HL-60 (cell line): ENCODE data around the gene RSAD1.

Source experiments
- DNase-seq, 2 experiments: peaks; one replicate each; pipeline ENCODE4 v3.0.0-alpha.2; 2010 to 2020; ENCODE audit warnings: low read depth in 1 of 2, low spot score in 1 of 2
- H3K27ac ChIP-seq: fragments of 250-450 bp; sonication (Bioruptor Pico); replicated peaks from 2 replicates; pipeline ENCODE4 v1.5.1; 2020; ENCODE audit warnings: mild to moderate bottlenecking, moderate library complexity
- H3K27me3 ChIP-seq: fragments of 250-450 bp; sonication (Bioruptor Pico); 2 replicates; pipeline ENCODE4 v1.5.1; 2021; ENCODE audit warnings: mild to moderate bottlenecking, moderate library complexity; ENCODE audit not compliant: insufficient read depth, poor library complexity, severe bottlenecking
- H3K4me3 ChIP-seq: replicated peaks from 2 replicates; pipeline ENCODE4 v1.5.1; 2011; ENCODE audit warnings: mild to moderate bottlenecking, control low read depth, low read length; ENCODE audit not compliant: insufficient read depth
- CTCF ChIP-seq: IDR thresholded peaks from one replicate; pipeline ENCODE4 v1.5.1; 2011; ENCODE audit warnings: low read length, control low read depth, inconsistent platforms; ENCODE audit not compliant: insufficient read depth
- GABPA ChIP-seq: IDR thresholded peaks from 2 replicates; pipeline ENCODE4 v1.6.1; 2012; ENCODE audit warnings: low read depth
- POLR2AphosphoS5 ChIP-seq: IDR thresholded peaks from 2 replicates; pipeline ENCODE4 v1.6.1; 2012; ENCODE audit warnings: low read depth
- REST ChIP-seq: IDR thresholded peaks from 2 replicates; pipeline ENCODE4 v1.6.1; 2012; ENCODE audit warnings: low read depth; ENCODE audit not compliant: insufficient replicate concordance
- SPI1 ChIP-seq: IDR thresholded peaks from 2 replicates; pipeline ENCODE4 v1.6.1; 2012; ENCODE audit warnings: low read depth, mild to moderate bottlenecking, borderline replicate concordance

The RSAD1 gene

GRCh38 chr17:50491505-50491904, 12.8 kb downstream of the RSAD1 start:
- no peak for DNase-seq
- Histone ChIP-seq H3K27me3 (no peaks in the 10 kb centered on the region), H3K27ac (no peak overlapping the region), H3K4me3 (no peak overlapping the region)
- TF ChIP-seq GABPA (no peak), CTCF (no peak), REST (no peak), SPI1 (no peak), POLR2AphosphoS5 (no peak)

GRCh38 chr17:50492214-50492613, 13.6 kb downstream of the RSAD1 start:
- Histone ChIP-seq H3K27ac (no peak overlapping the region), H3K4me3 (no peak overlapping the region), H3K27me3 (no peaks in the 10 kb centered on the region)
- DNase-seq: no peak
- TF ChIP-seq GABPA (no peak), CTCF (no peak), REST (no peak), POLR2AphosphoS5 (no peak), SPI1 (no peak)

- no peak overlapping the region for H3K27ac ChIP-seq
- H3K27me3 ChIP-seq: no peaks in the 10 kb centered on the region
- TF ChIP-seq SPI1 (no peak), REST (no peak), GABPA (no peak), CTCF (no peak), POLR2AphosphoS5 (no peak)
- H3K4me3 ChIP-seq: no peak overlapping the region
- DNase-seq: no peak
These were observed 15.1 kb downstream of the RSAD1 start for GRCh38 chr17:50493744-50494143.
